MM.1S (cell line): ENCODE data around the gene LINC00305.

Source experiments
- DNase-seq: peaks from one replicate; pipeline ENCODE4 v3.0.0-alpha.2; 2015
- H2AFZ ChIP-seq: fragments of 300-600 bp; sonication (generic); 2 replicates; pipeline ENCODE4 v1.6.0; 2016; ENCODE audit warnings: antibody characterized with exemption, low read length
- H3F3A ChIP-seq: fragments of 300-600 bp; sonication (generic); 2 replicates; pipeline ENCODE4 v1.6.1; 2016; ENCODE audit warnings: mild to moderate bottlenecking, antibody characterized with exemption, low read length, moderate library complexity, mixed read lengths; ENCODE audit not compliant: insufficient read depth
- H3K27ac ChIP-seq: fragments of 300-600 bp; sonication (generic); 2 replicates; pipeline ENCODE4 v1.5.1; 2016; ENCODE audit warnings: mild to moderate bottlenecking, low read length
- H3K27me3 ChIP-seq: fragments of 300-600 bp; sonication (generic); replicated peaks from 2 replicates; pipeline ENCODE4 v1.6.0; 2016; ENCODE audit warnings: low read length; ENCODE audit not compliant: insufficient read depth
- H3K36me3 ChIP-seq: fragments of 300-600 bp; sonication (generic); replicated peaks from 2 replicates; pipeline ENCODE4 v1.6.1; 2016; ENCODE audit warnings: mild to moderate bottlenecking, low read length, mixed read lengths; ENCODE audit not compliant: insufficient read depth
- H3K4me1 ChIP-seq: fragments of 300-600 bp; sonication (generic); 2 replicates; pipeline ENCODE4 v1.6.1; 2016; ENCODE audit warnings: low read length, mixed read lengths
- H3K4me2 ChIP-seq: fragments of 300-600 bp; sonication (generic); 2 replicates; pipeline ENCODE4 v1.6.0; 2016; ENCODE audit warnings: low read depth, low read length
- H3K4me3 ChIP-seq: fragments of 300-600 bp; sonication (generic); 2 replicates; pipeline ENCODE4 v1.5.1; 2016; ENCODE audit warnings: low read length, mixed read lengths
- H3K79me2 ChIP-seq: fragments of 300-600 bp; sonication (generic); 2 replicates; pipeline ENCODE4 v1.6.1; 2016; ENCODE audit warnings: mixed run types, low read length, mixed read lengths
- H3K9ac ChIP-seq: fragments of 300-600 bp; sonication (generic); 2 replicates; pipeline ENCODE4 v1.6.1; 2016; ENCODE audit warnings: low read length, mixed read lengths
- H3K9me2 ChIP-seq: fragments of 300-600 bp; sonication (generic); replicated peaks from 2 replicates; pipeline ENCODE4 v1.6.1; 2016; ENCODE audit warnings: mild to moderate bottlenecking, low read length, mixed read lengths; ENCODE audit not compliant: insufficient read depth
- H3K9me3 ChIP-seq: fragments of 300-600 bp; sonication (generic); replicated peaks from 2 replicates; pipeline ENCODE4 v1.6.1; 2016; ENCODE audit warnings: mild to moderate bottlenecking, low read length, mixed read lengths; ENCODE audit not compliant: insufficient read depth
- H4K20me1 ChIP-seq: fragments of 300-600 bp; sonication (generic); 2 replicates; pipeline ENCODE4 v1.6.1; 2016; ENCODE audit warnings: mild to moderate bottlenecking, low read length, moderate library complexity, mixed read lengths; ENCODE audit not compliant: insufficient read depth
- CTCF ChIP-seq: fragments of 300-600 bp; sonication (generic); IDR thresholded peaks from 2 replicates; pipeline ENCODE4 v1.5.1; 2016; ENCODE audit warnings: antibody characterized with exemption, low read length, mixed read lengths
- EZH2 ChIP-seq: fragments of 300-600 bp; sonication (generic); optimal IDR thresholded peaks from 2 replicates; pipeline ENCODE3; 2017; ENCODE audit warnings: low read depth, mild to moderate bottlenecking, antibody characterized with exemption, low read length, mixed read lengths
- EZH2phosphoT487 ChIP-seq: fragments of 300-600 bp; sonication (generic); IDR thresholded peaks from 2 replicates; pipeline ENCODE4 v1.6.1; 2018; ENCODE audit warnings: antibody characterized with exemption, low read length

Gene LINC00305

GRCh38 chr18:64167408-64167925 is 18.6 kb upstream of the LINC00305 start:
- Histone ChIP-seq H3K79me2 (no peaks in the 10 kb centered on the region), H3K9me3 (no peaks in the 10 kb centered on the region), H3K27me3 (no peaks in the 10 kb centered on the region), H3K4me3 (no peak overlapping the region), H3K4me1 (no peaks in the 10 kb centered on the region), H3F3A (no peaks in the 10 kb centered on the region), H3K4me2 (no peak overlapping the region), H3K36me3 (no peaks in the 10 kb centered on the region), H4K20me1 (no peaks in the 10 kb centered on the region), H3K27ac (no peak overlapping the region), H3K9me2 (no peaks in the 10 kb centered on the region), H2AFZ (no peak overlapping the region), H3K9ac (no peak overlapping the region)
- no peak for TF ChIP-seq EZH2phosphoT487
- TF ChIP-seq CTCF = no peak
- DNase-seq = no peak

GRCh38 chr18:64165906-64166305 is 17.0 kb upstream of the LINC00305 start:
- Histone ChIP-seq H3K4me2 (no peak overlapping the region), H3K4me3 (no peak overlapping the region), H3K4me1 (no peaks in the 10 kb centered on the region), H3K9me2 (no peaks in the 10 kb centered on the region), H3K27ac (no peak overlapping the region), H4K20me1 (no peaks in the 10 kb centered on the region), H3K9ac (no peak overlapping the region), H3K27me3 (no peaks in the 10 kb centered on the region), H3K9me3 (no peaks in the 10 kb centered on the region), H3K36me3 (no peaks in the 10 kb centered on the region), H3K79me2 (no peaks in the 10 kb centered on the region), H3F3A (no peaks in the 10 kb centered on the region), H2AFZ (no peak overlapping the region)
- no peak for TF ChIP-seq EZH2phosphoT487
- TF ChIP-seq EZH2 = no peak
- TF ChIP-seq CTCF = no peak
- no peak for DNase-seq

- no peaks in the 10 kb centered on the region for H3F3A ChIP-seq
- H2AFZ ChIP-seq = no peak overlapping the region
- no peak for DNase-seq
- H3K27me3 ChIP-seq = no peaks in the 10 kb centered on the region
- no peaks in the 10 kb centered on the region for H3K9me2 ChIP-seq
- no peaks in the 10 kb centered on the region for H3K4me1 ChIP-seq
- H4K20me1 ChIP-seq = no peaks in the 10 kb centered on the region
- no peak overlapping the region for H3K4me2 ChIP-seq
- TF ChIP-seq EZH2phosphoT487 (no peak), EZH2 (no peak), CTCF (no peak)
- H3K27ac ChIP-seq = no peak overlapping the region
- H3K79me2 ChIP-seq = no peaks in the 10 kb centered on the region
- no peak overlapping the region for H3K9ac ChIP-seq
- H3K4me3 ChIP-seq = no peak overlapping the region
- H3K9me3 ChIP-seq = no peaks in the 10 kb centered on the region
- no peaks in the 10 kb centered on the region for H3K36me3 ChIP-seq
Observed at GRCh38 chr18:64164883-64165282, 16.0 kb upstream of the LINC00305 start.
